ENCODE measurements around the gene SSR1. TPM values are rescaled to one million over a fixed set of nuclear protein-coding genes. Genes with fewer than 3 reads are reported as not detected.
"Not testable (repeated sequence)": the region's sequence is repeated elsewhere in the genome, so short reads cannot be mapped to it uniquely, and the experiment has no call there.

Gene SSR1
- total RNA-seq, 1 experiment from 2014 or later: 115 TPM

GRCh38 chr6:7285416-7285815, 27.6 kb downstream of the SSR1 start:
- H3K27me3 Mint-ChIP-seq (ENCODE audit: unreplicated experiment): no peaks in the 10 kb centered on the region
- no peaks in the 10 kb centered on the region for H3K9me3 Mint-ChIP-seq (ENCODE audit: low read depth, unreplicated experiment)
- CTCF ChIA-PET: no interaction called here
- no peak for DNase-seq
- intact Hi-C loops (cut with micrococcal nuclease; ENCODE audit: unreplicated experiment): no loop called here
- no TSS peak for BruUV-seq (replicated peaks)
- peaks cover 21% of the 10 kb centered on the region for H3K36me3 Mint-ChIP-seq (ENCODE audit: insufficient read depth, unreplicated experiment)
- no peaks in the 10 kb centered on the region for H3K4me1 Mint-ChIP-seq (ENCODE audit: low read depth, unreplicated experiment)
- H3K27ac Mint-ChIP-seq (ENCODE audit: unreplicated experiment): no peak overlapping the region
- TF ChIP-seq, protein P1, sequence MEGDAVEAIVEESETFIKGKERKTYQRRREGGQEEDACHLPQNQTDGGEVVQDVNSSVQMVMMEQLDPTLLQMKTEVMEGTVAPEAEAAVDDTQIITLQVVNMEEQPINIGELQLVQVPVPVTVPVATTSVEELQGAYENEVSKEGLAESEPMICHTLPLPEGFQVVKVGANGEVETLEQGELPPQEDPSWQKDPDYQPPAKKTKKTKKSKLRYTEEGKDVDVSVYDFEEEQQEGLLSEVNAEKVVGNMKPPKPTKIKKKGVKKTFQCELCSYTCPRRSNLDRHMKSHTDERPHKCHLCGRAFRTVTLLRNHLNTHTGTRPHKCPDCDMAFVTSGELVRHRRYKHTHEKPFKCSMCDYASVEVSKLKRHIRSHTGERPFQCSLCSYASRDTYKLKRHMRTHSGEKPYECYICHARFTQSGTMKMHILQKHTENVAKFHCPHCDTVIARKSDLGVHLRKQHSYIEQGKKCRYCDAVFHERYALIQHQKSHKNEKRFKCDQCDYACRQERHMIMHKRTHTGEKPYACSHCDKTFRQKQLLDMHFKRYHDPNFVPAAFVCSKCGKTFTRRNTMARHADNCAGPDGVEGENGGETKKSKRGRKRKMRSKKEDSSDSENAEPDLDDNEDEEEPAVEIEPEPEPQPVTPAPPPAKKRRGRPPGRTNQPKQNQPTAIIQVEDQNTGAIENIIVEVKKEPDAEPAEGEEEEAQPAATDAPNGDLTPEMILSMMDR (IDR thresholded peaks at IDR 0.05; ENCODE audit: unreplicated experiment): no peak
- H3K4me3 Mint-ChIP-seq (ENCODE audit: low read depth, unreplicated experiment): no peak overlapping the region

- intact Hi-C loops (cut with micrococcal nuclease; ENCODE audit: unreplicated experiment): no loop called here
- Mint-ChIP-seq H3K9me3 (ENCODE audit: low read depth, unreplicated experiment) (no peaks in the 10 kb centered on the region), H3K36me3 (ENCODE audit: insufficient read depth, unreplicated experiment) (peaks cover 20% of the 10 kb centered on the region), H3K4me3 (ENCODE audit: low read depth, unreplicated experiment) (no peak overlapping the region), H3K27ac (ENCODE audit: unreplicated experiment) (no peak overlapping the region), H3K27me3 (ENCODE audit: unreplicated experiment) (no peaks in the 10 kb centered on the region), H3K4me1 (ENCODE audit: low read depth, unreplicated experiment) (no peaks in the 10 kb centered on the region)
- CTCF ChIA-PET: no interaction called here
- no peak for DNase-seq
- BruUV-seq (replicated peaks): no TSS peak
- TF ChIP-seq, protein P1 (IDR thresholded peaks at IDR 0.05; ENCODE audit: unreplicated experiment): no peak
Measured at GRCh38 chr6:7283676-7284075, 29.3 kb downstream of the SSR1 start.

GRCh38 chr6:7282097-7282906, 30.7 kb downstream of the SSR1 start:
- no peaks in the 10 kb centered on the region for H3K9me3 Mint-ChIP-seq (ENCODE audit: low read depth, unreplicated experiment)
- no TSS peak for BruUV-seq (replicated peaks)
- peaks cover 12% of the 10 kb centered on the region for H3K36me3 Mint-ChIP-seq (ENCODE audit: insufficient read depth, unreplicated experiment)
- H3K4me3 Mint-ChIP-seq (ENCODE audit: low read depth, unreplicated experiment): no peak overlapping the region
- no peak overlapping the region for H3K27ac Mint-ChIP-seq (ENCODE audit: unreplicated experiment)
- H3K27me3 Mint-ChIP-seq (ENCODE audit: unreplicated experiment): no peaks in the 10 kb centered on the region
- no peaks in the 10 kb centered on the region for H3K4me1 Mint-ChIP-seq (ENCODE audit: low read depth, unreplicated experiment)
- CTCF ChIA-PET: no interaction called here
- TF ChIP-seq, protein P1 (IDR thresholded peaks at IDR 0.05; ENCODE audit: unreplicated experiment): no peak
- intact Hi-C loops (cut with micrococcal nuclease; ENCODE audit: unreplicated experiment): no loop called here
- DNase-seq: no peak

- CTCF ChIA-PET: no interaction called here
- no peak overlapping the region for H3K27ac Mint-ChIP-seq (ENCODE audit: unreplicated experiment)
- DNase-seq: no peak
- H3K27me3 Mint-ChIP-seq (ENCODE audit: unreplicated experiment): no peaks in the 10 kb centered on the region
- no peaks in the 10 kb centered on the region for H3K4me1 Mint-ChIP-seq (ENCODE audit: low read depth, unreplicated experiment)
- BruUV-seq (replicated peaks): no TSS peak
- no peak overlapping the region for H3K4me3 Mint-ChIP-seq (ENCODE audit: low read depth, unreplicated experiment)
- TF ChIP-seq, protein P1 (IDR thresholded peaks at IDR 0.05; ENCODE audit: unreplicated experiment): no peak
- H3K36me3 Mint-ChIP-seq (ENCODE audit: insufficient read depth, unreplicated experiment): peaks cover 13% of the 10 kb centered on the region
- intact Hi-C loops (cut with micrococcal nuclease; ENCODE audit: unreplicated experiment): loop anchor here (5.0 kb wide), 1 partner anchor 341 kb away; no protein-coding TSS in a partner anchor
- H3K9me3 Mint-ChIP-seq (ENCODE audit: low read depth, unreplicated experiment): no peaks in the 10 kb centered on the region
Measured at GRCh38 chr6:7276199-7276524, 36.8 kb downstream of the SSR1 start.

DNA sequence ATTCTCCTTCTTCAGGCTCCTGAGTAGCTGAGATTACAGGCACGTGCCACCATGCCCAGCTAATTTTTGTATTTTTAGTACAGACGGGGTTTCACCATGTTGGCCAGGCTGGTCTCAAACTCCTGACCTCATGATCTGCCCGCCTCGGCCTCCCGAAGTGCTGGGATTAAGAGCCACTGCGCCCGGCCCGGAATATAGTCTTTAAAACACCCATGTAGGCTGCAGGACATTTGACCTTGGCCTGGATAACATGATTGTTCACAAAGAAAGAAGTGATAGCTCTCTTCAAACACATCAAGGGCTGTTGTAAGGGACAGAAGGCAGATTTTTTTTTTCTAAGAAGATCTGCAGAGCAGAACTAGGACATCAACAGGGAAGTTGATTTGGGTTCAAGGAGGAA, 38.5 kb downstream of the SSR1 start:
- DNase-seq; H3K27ac Mint-ChIP-seq (ENCODE audit: unreplicated experiment); intact Hi-C loops (cut with micrococcal nuclease; ENCODE audit: unreplicated experiment); H3K4me1 Mint-ChIP-seq (ENCODE audit: low read depth, unreplicated experiment); H3K4me3 Mint-ChIP-seq (ENCODE audit: low read depth, unreplicated experiment); BruUV-seq (replicated peaks); H3K27me3 Mint-ChIP-seq (ENCODE audit: unreplicated experiment); CTCF ChIA-PET; H3K9me3 Mint-ChIP-seq (ENCODE audit: low read depth, unreplicated experiment): not testable (repeated sequence)
- H3K36me3 Mint-ChIP-seq (ENCODE audit: insufficient read depth, unreplicated experiment): peaks cover 13% of the 10 kb centered on the region

Measured in Calu3 (cell line).